Epithelial cell of prostate (primary cell): ENCODE data around the gene ARHGAP26.
"Not testable (repeated sequence)": the region's sequence is repeated elsewhere in the genome, so short reads cannot be mapped to it uniquely, and the experiment has no call there.

Source experiments
- DNase-seq: peaks from one replicate; pipeline ENCODE4 v3.0.0-alpha.2; 2011; ENCODE audit warnings: low read depth, low spot score
- H3K27ac ChIP-seq: fragments of 450-650 bp; 2 replicates; pipeline ENCODE4 v1.5.1; 2017; ENCODE audit warnings: mild to moderate bottlenecking

ARHGAP26 gene

GRCh38 chr5:143118222-143118621 lies 348.0 kb downstream of the ARHGAP26 start:
- no peak for DNase-seq
- no peak overlapping the region for H3K27ac ChIP-seq

- DNase-seq, H3K27ac ChIP-seq: not testable (repeated sequence)
Measured at GRCh38 chr5:143118818-143119217, 348.6 kb downstream of the ARHGAP26 start.

GRCh38 chr5:143119291-143119769 lies 349.2 kb downstream of the ARHGAP26 start:
- DNase-seq: no peak
- no peak overlapping the region for H3K27ac ChIP-seq

- no peak overlapping the region for H3K27ac ChIP-seq
- no peak for DNase-seq
Measured at GRCh38 chr5:143119881-143120341, 349.7 kb downstream of the ARHGAP26 start.

GRCh38 chr5:143120460-143121134 lies 350.4 kb downstream of the ARHGAP26 start:
- no peak overlapping the region for H3K27ac ChIP-seq
- DNase-seq: no peak

GRCh38 chr5:143121135-143121475 lies 350.9 kb downstream of the ARHGAP26 start:
- no peak overlapping the region for H3K27ac ChIP-seq
- DNase-seq: no peak

GRCh38 chr5:143124593-143124992 lies 354.4 kb downstream of the ARHGAP26 start:
- no peak overlapping the region for H3K27ac ChIP-seq
- DNase-seq: no peak

GRCh38 chr5:143126174-143127019 lies 356.2 kb downstream of the ARHGAP26 start:
- no peak for DNase-seq
- H3K27ac ChIP-seq: no peak overlapping the region

- no peak overlapping the region for H3K27ac ChIP-seq
- no peak for DNase-seq
Measured at GRCh38 chr5:143128412-143129071, 358.4 kb downstream of the ARHGAP26 start.

GRCh38 chr5:143129203-143129602 lies 359.0 kb downstream of the ARHGAP26 start:
- H3K27ac ChIP-seq: no peak overlapping the region
- no peak for DNase-seq

- H3K27ac ChIP-seq: no peak overlapping the region
- no peak for DNase-seq
Measured at GRCh38 chr5:143129910-143130612, 359.9 kb downstream of the ARHGAP26 start.

GRCh38 chr5:143130613-143131305 lies 360.6 kb downstream of the ARHGAP26 start:
- no peak for DNase-seq
- no peak overlapping the region for H3K27ac ChIP-seq

GRCh38 chr5:143131972-143132371 lies 361.8 kb downstream of the ARHGAP26 start:
- no peak for DNase-seq
- no peak overlapping the region for H3K27ac ChIP-seq

GRCh38 chr5:143132739-143133138 lies 362.6 kb downstream of the ARHGAP26 start:
- no peak for DNase-seq
- no peak overlapping the region for H3K27ac ChIP-seq

- DNase-seq: no peak
- H3K27ac ChIP-seq: no peak overlapping the region
Measured at GRCh38 chr5:143133721-143134120, 363.5 kb downstream of the ARHGAP26 start.

GRCh38 chr5:143134269-143134668 lies 364.1 kb downstream of the ARHGAP26 start:
- DNase-seq: no peak
- no peak overlapping the region for H3K27ac ChIP-seq

GRCh38 chr5:143134900-143135299 lies 364.7 kb downstream of the ARHGAP26 start:
- no peak overlapping the region for H3K27ac ChIP-seq
- no peak for DNase-seq

GRCh38 chr5:143135832-143136551 lies 365.8 kb downstream of the ARHGAP26 start:
- H3K27ac ChIP-seq: no peak overlapping the region
- no peak for DNase-seq

- no peak for DNase-seq
- H3K27ac ChIP-seq: no peak overlapping the region
Measured at GRCh38 chr5:143138839-143139238, 368.7 kb downstream of the ARHGAP26 start.
